ENCODE results near the gene SWSAP1. TPM values are rescaled to one million over a fixed set of nuclear protein-coding genes. Genes with fewer than 3 reads are reported as not detected.
A peak's percentile ranks its signal among the peaks of the same experiment; 100 is the strongest.

SWSAP1 gene
- total RNA-seq, 4 donors from 2014 or later = 0.51 to 1.7 (median 1.2) TPM

GRCh38 chr19:11414544-11414943 lies 40.1 kb downstream of the SWSAP1 start:
- intact Hi-C loops (cut with DNase I; ENCODE audit: low total_unique reads) (no loop called here), in situ Hi-C loops (cut with MboI; ENCODE audit: low sequenced_read_pairs in 4 of 4) (no loop called here)
- no peak for TF ChIP-seq CTCF (IDR thresholded peaks at IDR 0.05 in 4 of 5, conservative IDR thresholded peaks at IDR 0.05 in 1 of 5)
- TF ChIP-seq POLR2A (IDR thresholded peaks at IDR 0.05) = no peak
- Histone ChIP-seq H3K4me1 (peaks cover 0 to 4% of the 10 kb centered on the region in 2 donors), H3K9me3 (no peaks in the 10 kb centered on the region), H3K27ac (no peak overlapping the region), H3K27me3 (peaks cover 18 to 21% (median 21%) of the 10 kb centered on the region in 3 donors), H3K4me3 (no peak overlapping the region), H3K36me3 (no peaks in the 10 kb centered on the region)
- DNase-seq = no peak
- ATAC-seq = no peak

DNA sequence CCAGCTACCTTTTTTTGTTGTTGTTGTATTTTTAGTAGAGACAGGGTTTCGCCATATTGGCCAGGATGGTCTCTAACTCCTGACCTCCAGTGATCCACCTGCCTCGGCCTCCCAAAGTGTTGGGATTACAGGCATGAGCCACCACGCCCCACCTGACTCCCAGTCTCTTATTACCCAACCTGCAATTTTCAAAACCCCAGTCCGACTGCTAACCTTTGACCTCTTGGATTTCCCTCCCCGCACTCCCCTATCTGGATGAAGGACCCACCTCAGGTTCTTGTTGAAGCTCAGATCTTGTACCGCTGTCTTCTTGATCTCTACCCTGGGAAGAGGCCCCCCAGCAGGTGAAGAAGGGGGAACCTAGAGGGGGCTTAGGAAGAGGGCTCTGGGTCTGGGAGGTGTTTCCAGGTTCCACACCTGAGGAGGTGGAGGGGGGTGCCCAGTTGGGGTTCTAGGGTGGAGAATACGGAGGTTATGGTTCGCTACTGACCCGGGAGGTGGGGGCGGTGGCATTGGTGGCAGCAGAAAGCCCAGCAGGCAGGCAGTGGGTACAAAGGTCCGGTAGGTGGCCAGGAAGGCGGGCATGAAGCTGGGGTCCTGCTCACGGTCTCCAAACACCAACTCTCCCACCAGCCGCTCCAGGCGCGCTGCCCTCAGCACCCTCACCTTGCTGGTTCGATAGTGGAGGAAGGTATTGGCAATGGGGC lies 42.0 kb downstream of the SWSAP1 start:
- in situ Hi-C loops (cut with MboI; ENCODE audit: low sequenced_read_pairs in 4 of 4) = no loop called here
- TF ChIP-seq POLR2A (IDR thresholded peaks at IDR 0.05) = no peak
- no peak for TF ChIP-seq CTCF (IDR thresholded peaks at IDR 0.05 in 4 of 5, conservative IDR thresholded peaks at IDR 0.05 in 1 of 5)
- DNase-seq (no peak), ATAC-seq (no peak)
- H3K9me3 ChIP-seq = no peaks in the 10 kb centered on the region
- no peak overlapping the region for H3K4me3 ChIP-seq
- H3K27me3 ChIP-seq = peaks cover 35 to 38% (median 36%) of the 10 kb centered on the region in 3 donors
- H3K4me1 ChIP-seq = peaks cover 0 to 8% of the 10 kb centered on the region in 2 donors
- intact Hi-C loops (cut with DNase I; ENCODE audit: low total_unique reads) = no loop called here
- H3K27ac ChIP-seq = no peak overlapping the region
- H3K36me3 ChIP-seq = no peaks in the 10 kb centered on the region

- Histone ChIP-seq H3K27me3 (peaks cover 49 to 52% (median 51%) of the 10 kb centered on the region in 3 donors), H3K36me3 (no peaks in the 10 kb centered on the region), H3K4me3 (peak overlapping the region; percentile 36 to 55 (median 48)), H3K27ac (peak overlapping the region; percentile 37 to 67 (median 60)), H3K4me1 (peaks cover 4 to 21% of the 10 kb centered on the region in 2 donors), H3K9me3 (no peaks in the 10 kb centered on the region)
- TF ChIP-seq CTCF (IDR thresholded peaks at IDR 0.05 in 4 of 5, conservative IDR thresholded peaks at IDR 0.05 in 1 of 5) (no peak), POLR2A (IDR thresholded peaks at IDR 0.05) (no peak)
- no peak for DNase-seq
- intact Hi-C loops (cut with DNase I; ENCODE audit: low total_unique reads) (no loop called here), in situ Hi-C loops (cut with MboI; ENCODE audit: low sequenced_read_pairs in 4 of 4) (no loop called here)
- no peak for ATAC-seq
Observed at GRCh38 chr19:11418094-11418548, 43.7 kb downstream of the SWSAP1 start.

DNA sequence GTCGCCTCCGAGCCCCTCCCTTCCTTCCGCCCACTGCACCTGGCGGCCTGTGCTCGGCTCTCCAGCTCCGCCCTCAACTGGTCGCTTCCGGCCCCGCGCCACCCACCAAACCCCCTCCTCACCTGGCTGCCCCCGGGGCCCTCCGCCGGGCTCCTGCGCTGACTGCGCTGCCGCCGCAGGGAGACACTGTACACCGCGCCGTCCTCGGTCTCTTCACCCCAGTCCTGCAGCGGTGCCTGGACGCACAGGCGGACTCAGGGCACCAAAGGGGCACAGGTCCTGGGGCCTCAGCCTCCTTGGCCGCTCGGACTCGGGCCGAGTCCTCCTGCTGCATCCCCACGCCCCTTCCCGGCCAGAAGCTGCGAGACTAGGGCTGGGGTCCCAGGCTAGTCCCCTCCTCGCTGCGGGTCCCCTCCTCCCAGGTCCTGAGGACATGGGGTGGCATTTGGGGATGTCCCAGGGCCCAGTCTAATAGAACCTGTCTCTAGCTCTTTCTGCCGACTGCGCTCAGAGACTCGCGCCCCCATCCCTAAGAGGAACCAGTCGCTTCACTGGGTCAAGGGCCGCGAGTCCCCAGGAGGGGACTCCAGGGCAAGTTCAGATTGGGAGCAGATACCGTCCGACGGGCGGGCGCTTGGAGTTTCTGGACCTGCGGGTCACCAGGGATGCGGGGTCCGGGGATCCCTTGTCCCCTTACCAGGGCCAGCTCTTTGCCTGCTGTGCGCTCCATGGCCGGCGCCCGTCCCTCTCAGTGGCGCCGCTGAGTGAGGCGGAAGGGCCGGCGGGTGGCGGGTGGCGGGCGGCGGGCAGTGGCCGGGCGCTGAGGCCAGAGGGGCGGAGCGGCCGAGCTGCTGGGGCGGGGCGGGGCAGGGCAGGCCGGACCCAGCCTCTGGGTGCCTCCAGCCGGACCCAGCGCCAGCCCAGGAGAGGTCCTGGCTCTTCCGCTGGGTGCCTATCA lies 44.4 kb downstream of the SWSAP1 start, which contains the start of gene RGL3:
RGL3 (minus strand) TSS at position 766 of the 958 bp plus-strand sequence; CDS start at position 730, 36 bp downstream.
- ATAC-seq (peak in 1 of 2 donors; percentile 31), DNase-seq (no peak)
- in situ Hi-C loops (cut with MboI; ENCODE audit: low sequenced_read_pairs in 4 of 4) (no loop called here), intact Hi-C loops (cut with DNase I; ENCODE audit: low total_unique reads) (no loop called here)
- H3K4me3 ChIP-seq = peak within 1 kb of the TSS; percentile 45 to 55 (median 48)
- no peak for TF ChIP-seq CTCF (IDR thresholded peaks at IDR 0.05 in 4 of 5, conservative IDR thresholded peaks at IDR 0.05 in 1 of 5)
- H3K4me1 ChIP-seq = peaks cover 4 to 21% of the 10 kb centered on the region in 2 donors
- H3K9me3 ChIP-seq = no peaks in the 10 kb centered on the region
- H3K27me3 ChIP-seq = peaks cover 56 to 59% (median 58%) of the 10 kb centered on the region in 3 donors
- peak within 1 kb of the TSS; percentile 54 to 67 (median 66) for H3K27ac ChIP-seq
- no peaks in the 10 kb centered on the region for H3K36me3 ChIP-seq

All from gastrocnemius medialis (tissue), 4 donors.